ENCODE data around the gene PGM5. TPM values are rescaled to one million over a fixed set of nuclear protein-coding genes. Genes with fewer than 3 reads are reported as not detected.
"Not testable (repeated sequence)": the region's sequence is repeated elsewhere in the genome, so short reads cannot be mapped to it uniquely, and the experiment has no call there.

PGM5 gene
- total RNA-seq, 2 donors from 2014 or later: 0.16 to 0.40 TPM

- not testable (repeated sequence) for H3K4me1 Mint-ChIP-seq; H3K27ac Mint-ChIP-seq; DNase-seq; H3K36me3 Mint-ChIP-seq (ENCODE audit: low read depth); H3K4me3 Mint-ChIP-seq; H3K9me3 ChIP-seq (ENCODE audit: control insufficient read depth, low read length, poor library complexity, severe bottlenecking)
- ATAC-seq: peak; percentile 95
- H3K27me3 Mint-ChIP-seq: peaks cover 12% of the 10 kb centered on the region
Observed at GRCh38 chr9:68342265-68343025, 14.0 kb upstream of the PGM5 start.

GRCh38 chr9:68343242-68343641, 13.2 kb upstream of the PGM5 start:
- not testable (repeated sequence) for DNase-seq; H3K4me3 Mint-ChIP-seq; H3K9me3 ChIP-seq (ENCODE audit: control insufficient read depth, low read length, poor library complexity, severe bottlenecking); H3K4me1 Mint-ChIP-seq; ATAC-seq; H3K27ac Mint-ChIP-seq; H3K36me3 Mint-ChIP-seq (ENCODE audit: low read depth)
- peaks cover 12% of the 10 kb centered on the region for H3K27me3 Mint-ChIP-seq

- H3K9me3 ChIP-seq (ENCODE audit: control insufficient read depth, low read length, poor library complexity, severe bottlenecking); H3K4me3 Mint-ChIP-seq; DNase-seq; H3K27ac Mint-ChIP-seq; ATAC-seq; H3K36me3 Mint-ChIP-seq (ENCODE audit: low read depth); H3K4me1 Mint-ChIP-seq: not testable (repeated sequence)
- peaks cover 16% of the 10 kb centered on the region for H3K27me3 Mint-ChIP-seq
Observed at GRCh38 chr9:68343992-68344391, 12.4 kb upstream of the PGM5 start.

- H3K27me3 Mint-ChIP-seq: peaks cover 10% of the 10 kb centered on the region
- not testable (repeated sequence) for H3K9me3 ChIP-seq (ENCODE audit: control insufficient read depth, low read length, poor library complexity, severe bottlenecking); DNase-seq; H3K4me1 Mint-ChIP-seq; ATAC-seq; H3K27ac Mint-ChIP-seq; H3K4me3 Mint-ChIP-seq; H3K36me3 Mint-ChIP-seq (ENCODE audit: low read depth)
Observed at GRCh38 chr9:68351689-68352088, 4.7 kb upstream of the PGM5 start.

GRCh38 chr9:68355993-68356379, 425 bp upstream of the PGM5 start:
- H3K9me3 ChIP-seq (ENCODE audit: control insufficient read depth, low read length, poor library complexity, severe bottlenecking); DNase-seq; H3K36me3 Mint-ChIP-seq (ENCODE audit: low read depth); ATAC-seq; H3K4me1 Mint-ChIP-seq; H3K27ac Mint-ChIP-seq: not testable (repeated sequence)
- Mint-ChIP-seq H3K4me3 (peak overlapping the region; percentile 82), H3K27me3 (peaks cover 11% of the 10 kb centered on the region)

DNA sequence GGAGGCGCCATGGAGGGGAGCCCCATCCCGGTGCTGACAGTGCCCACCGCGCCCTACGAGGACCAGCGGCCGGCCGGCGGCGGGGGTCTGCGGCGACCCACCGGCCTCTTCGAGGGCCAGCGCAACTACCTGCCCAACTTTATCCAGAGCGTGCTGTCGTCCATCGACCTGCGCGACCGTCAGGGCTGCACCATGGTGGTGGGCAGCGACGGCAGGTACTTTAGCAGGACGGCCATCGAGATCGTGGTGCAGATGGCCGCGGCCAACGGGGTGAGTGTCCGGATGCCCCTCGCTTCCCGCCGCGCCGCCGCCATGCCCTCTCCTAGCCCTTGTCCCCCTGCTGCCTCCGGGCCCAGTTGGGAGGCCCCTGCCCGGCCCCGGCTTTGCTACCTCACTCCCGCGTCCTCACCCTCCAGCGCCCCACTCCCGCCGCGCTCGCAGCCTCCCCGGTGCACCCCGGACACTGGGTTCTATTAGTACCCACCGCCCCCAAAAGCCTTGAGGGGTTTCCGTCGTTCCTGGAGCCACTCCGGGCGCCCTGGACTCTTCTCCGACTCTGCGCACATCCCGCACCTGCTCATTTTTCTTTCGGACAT, 806 bp downstream of the PGM5 start:
- not testable (repeated sequence) for H3K4me1 Mint-ChIP-seq

DNA sequence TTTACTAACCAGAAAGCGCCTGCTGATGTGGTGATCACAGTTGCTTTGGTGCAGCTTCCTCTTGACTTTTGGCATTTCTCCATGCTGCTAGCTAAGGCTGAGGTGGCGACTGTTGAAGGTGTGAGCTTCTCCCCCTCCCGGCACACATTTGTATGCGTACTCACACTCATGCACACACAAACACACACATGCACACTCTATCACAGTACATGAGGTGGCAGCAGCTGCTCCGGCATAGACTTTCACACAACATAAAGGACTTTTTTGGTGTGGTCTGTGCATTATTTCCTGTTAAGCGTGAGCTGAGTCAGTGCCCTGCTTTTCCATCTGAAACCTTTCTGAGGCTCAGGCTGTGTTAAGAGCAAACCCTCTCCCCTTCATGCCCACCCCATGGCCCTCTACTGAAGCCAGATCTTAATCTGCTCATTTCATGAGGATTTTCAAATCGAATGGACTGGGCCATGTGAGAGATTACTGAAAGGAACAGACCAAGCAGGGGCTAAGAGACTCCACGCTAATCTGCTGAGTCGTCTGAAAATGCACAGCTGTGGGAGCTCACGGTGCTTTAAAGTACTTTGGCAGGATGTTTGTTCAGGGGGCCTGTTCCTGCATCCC, 10.6 kb downstream of the PGM5 start:
- H3K4me1 Mint-ChIP-seq; H3K36me3 Mint-ChIP-seq (ENCODE audit: low read depth); H3K9me3 ChIP-seq (ENCODE audit: control insufficient read depth, low read length, poor library complexity, severe bottlenecking); H3K27ac Mint-ChIP-seq; H3K4me3 Mint-ChIP-seq; H3K27me3 Mint-ChIP-seq; DNase-seq: not testable (repeated sequence)
- peak; percentile 85 for ATAC-seq

More for the DNA sequence above, 806 bp downstream of the PGM5 start:
- not testable (repeated sequence) for ATAC-seq; H3K36me3 Mint-ChIP-seq (ENCODE audit: low read depth); H3K9me3 ChIP-seq (ENCODE audit: control insufficient read depth, low read length, poor library complexity, severe bottlenecking); DNase-seq; H3K27ac Mint-ChIP-seq
- Mint-ChIP-seq H3K4me3 (peak overlapping the region; percentile 67), H3K27me3 (peaks cover 11% of the 10 kb centered on the region)

DNA sequence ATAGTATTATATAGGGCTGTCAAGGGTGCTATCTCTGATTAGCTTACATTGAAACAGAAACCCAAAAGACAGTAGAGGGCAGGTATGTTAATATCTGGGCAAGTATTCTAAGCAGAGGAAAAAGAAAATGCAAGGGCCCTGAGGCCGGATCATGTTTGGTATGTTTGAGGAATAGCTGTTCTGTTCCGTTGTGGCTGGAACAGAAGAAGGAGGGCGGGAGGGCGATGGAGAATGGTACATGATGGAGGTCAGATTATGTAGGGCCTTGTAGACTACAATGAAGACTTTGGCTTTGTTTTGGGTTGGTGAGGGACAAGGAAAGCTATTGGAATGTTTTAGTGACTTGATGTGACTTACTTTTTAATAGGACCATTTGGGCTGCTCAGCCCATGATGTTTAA, 19.4 kb downstream of the PGM5 start:
- H3K36me3 Mint-ChIP-seq (ENCODE audit: low read depth); H3K4me1 Mint-ChIP-seq; H3K27ac Mint-ChIP-seq; ATAC-seq; H3K4me3 Mint-ChIP-seq; H3K9me3 ChIP-seq (ENCODE audit: control insufficient read depth, low read length, poor library complexity, severe bottlenecking); DNase-seq: not testable (repeated sequence)
- H3K27me3 Mint-ChIP-seq: peaks cover 12% of the 10 kb centered on the region

DNA sequence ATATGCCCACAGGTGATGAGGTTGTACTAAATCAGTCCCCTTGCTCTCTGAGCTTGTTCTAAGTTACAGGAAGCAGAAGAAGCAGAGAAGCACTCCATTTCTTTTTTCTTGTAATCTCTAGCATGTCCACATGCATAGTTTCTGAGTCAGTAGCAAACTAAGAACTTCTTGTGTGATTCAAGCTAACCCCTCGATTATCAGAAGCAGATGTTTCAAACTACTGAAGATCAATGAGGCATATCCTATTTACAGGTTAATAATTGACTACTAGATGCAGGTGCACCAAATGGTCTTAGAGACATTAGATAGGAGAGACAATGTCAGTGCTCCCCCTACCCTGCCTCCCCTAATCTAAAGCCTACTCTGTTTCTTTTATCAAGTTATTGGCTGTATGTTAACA, 21.3 kb downstream of the PGM5 start:
- H3K27ac Mint-ChIP-seq; H3K4me1 Mint-ChIP-seq; H3K4me3 Mint-ChIP-seq; DNase-seq; H3K36me3 Mint-ChIP-seq (ENCODE audit: low read depth); H3K9me3 ChIP-seq (ENCODE audit: control insufficient read depth, low read length, poor library complexity, severe bottlenecking); ATAC-seq: not testable (repeated sequence)
- H3K27me3 Mint-ChIP-seq: peaks cover 12% of the 10 kb centered on the region

- not testable (repeated sequence) for DNase-seq; H3K4me3 Mint-ChIP-seq; H3K36me3 Mint-ChIP-seq (ENCODE audit: low read depth); H3K27me3 Mint-ChIP-seq; H3K4me1 Mint-ChIP-seq; ATAC-seq; H3K9me3 ChIP-seq (ENCODE audit: control insufficient read depth, low read length, poor library complexity, severe bottlenecking); H3K27ac Mint-ChIP-seq
Observed at GRCh38 chr9:68383894-68384293, 27.5 kb downstream of the PGM5 start.

DNA sequence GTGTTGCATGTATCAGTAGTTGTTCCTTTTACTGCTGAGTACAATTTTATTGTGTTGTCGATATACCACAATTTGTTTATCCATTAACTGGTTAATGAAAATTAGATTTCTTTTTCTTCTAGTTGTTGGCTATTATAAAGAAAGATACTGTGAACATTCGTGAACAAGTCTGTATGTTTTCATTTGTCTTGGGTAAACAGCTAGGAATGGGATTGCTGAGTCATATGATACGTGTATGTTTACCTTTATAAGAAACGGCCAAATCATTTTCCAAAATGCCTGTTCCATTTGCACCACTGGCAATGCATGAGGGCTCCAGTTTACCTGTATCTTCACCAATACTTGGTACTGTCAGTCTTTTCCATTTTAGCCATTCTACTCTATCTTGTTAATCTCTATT, 33.1 kb downstream of the PGM5 start:
- not testable (repeated sequence) for H3K4me3 Mint-ChIP-seq; DNase-seq; H3K9me3 ChIP-seq (ENCODE audit: control insufficient read depth, low read length, poor library complexity, severe bottlenecking); H3K4me1 Mint-ChIP-seq; H3K27ac Mint-ChIP-seq; ATAC-seq; H3K27me3 Mint-ChIP-seq; H3K36me3 Mint-ChIP-seq (ENCODE audit: low read depth)

DNA sequence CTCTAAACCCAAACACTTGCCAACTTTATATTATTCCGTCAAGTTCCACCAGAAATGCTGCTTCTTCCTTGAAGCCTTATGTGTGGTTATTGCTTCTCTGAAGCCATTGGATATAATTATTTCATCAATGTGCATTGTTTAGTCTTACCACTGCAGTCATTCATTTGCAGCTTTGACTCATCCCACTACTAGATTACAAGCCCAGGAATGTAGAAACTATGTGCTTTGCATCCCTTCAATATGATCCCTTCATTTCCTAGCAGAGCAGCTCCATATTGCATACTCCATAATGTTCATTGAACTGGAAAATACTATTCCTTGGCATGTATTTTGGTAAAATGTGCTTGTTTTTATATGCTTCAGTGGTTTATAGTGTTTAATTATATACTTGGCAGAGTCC, 34.3 kb downstream of the PGM5 start:
- ATAC-seq: not testable (repeated sequence)

DNA sequence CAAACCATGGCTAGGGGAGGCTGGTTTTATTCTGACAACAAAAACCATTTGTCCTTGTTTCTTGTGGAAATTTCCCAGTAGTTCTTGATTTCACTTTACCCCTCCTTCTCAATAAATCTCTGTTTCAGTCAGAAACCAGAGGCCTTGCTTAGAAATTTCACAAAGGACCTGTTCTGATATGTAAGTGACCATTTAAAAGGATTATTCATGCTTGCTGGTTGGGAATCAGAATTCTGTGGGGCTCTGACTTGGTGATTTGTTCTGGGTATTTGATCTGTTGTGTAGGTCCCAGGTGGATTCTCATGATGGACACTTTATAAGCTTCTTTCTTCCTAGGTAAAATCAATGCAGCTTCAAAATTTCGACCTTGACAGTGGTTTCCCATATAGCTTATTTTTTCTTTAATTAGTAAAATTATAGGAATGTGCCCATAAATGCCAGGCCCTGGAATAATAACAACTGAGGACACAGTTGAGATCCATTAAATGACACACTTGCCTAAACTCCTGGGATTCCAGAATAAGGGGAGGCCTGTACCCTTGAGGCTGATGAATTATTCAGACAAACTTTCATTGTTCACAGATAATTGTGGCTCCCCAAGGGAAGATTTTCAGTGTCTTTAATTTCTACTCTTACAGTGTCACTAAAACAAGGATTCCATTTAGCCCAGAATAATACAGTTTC, 40.1 kb downstream of the PGM5 start:
- not testable (repeated sequence) for H3K9me3 ChIP-seq (ENCODE audit: control insufficient read depth, low read length, poor library complexity, severe bottlenecking); H3K4me3 Mint-ChIP-seq; H3K36me3 Mint-ChIP-seq (ENCODE audit: low read depth); H3K27me3 Mint-ChIP-seq; ATAC-seq; H3K4me1 Mint-ChIP-seq; H3K27ac Mint-ChIP-seq; DNase-seq

More for the DNA sequence above, 34.3 kb downstream of the PGM5 start:
- not testable (repeated sequence) for H3K27me3 Mint-ChIP-seq; H3K9me3 ChIP-seq (ENCODE audit: control insufficient read depth, low read length, poor library complexity, severe bottlenecking); H3K4me3 Mint-ChIP-seq; DNase-seq; H3K4me1 Mint-ChIP-seq; H3K27ac Mint-ChIP-seq; H3K36me3 Mint-ChIP-seq (ENCODE audit: low read depth)

Measured in T-helper 17 cell (primary cell).